ENCODE data around the gene VAT1. TPM values are rescaled to one million over a fixed set of nuclear protein-coding genes. Genes with fewer than 3 reads are reported as not detected.

VAT1 gene
- total and polyA plus RNA-seq, 8 donors: 116 to 257 (median 133) TPM

DNA sequence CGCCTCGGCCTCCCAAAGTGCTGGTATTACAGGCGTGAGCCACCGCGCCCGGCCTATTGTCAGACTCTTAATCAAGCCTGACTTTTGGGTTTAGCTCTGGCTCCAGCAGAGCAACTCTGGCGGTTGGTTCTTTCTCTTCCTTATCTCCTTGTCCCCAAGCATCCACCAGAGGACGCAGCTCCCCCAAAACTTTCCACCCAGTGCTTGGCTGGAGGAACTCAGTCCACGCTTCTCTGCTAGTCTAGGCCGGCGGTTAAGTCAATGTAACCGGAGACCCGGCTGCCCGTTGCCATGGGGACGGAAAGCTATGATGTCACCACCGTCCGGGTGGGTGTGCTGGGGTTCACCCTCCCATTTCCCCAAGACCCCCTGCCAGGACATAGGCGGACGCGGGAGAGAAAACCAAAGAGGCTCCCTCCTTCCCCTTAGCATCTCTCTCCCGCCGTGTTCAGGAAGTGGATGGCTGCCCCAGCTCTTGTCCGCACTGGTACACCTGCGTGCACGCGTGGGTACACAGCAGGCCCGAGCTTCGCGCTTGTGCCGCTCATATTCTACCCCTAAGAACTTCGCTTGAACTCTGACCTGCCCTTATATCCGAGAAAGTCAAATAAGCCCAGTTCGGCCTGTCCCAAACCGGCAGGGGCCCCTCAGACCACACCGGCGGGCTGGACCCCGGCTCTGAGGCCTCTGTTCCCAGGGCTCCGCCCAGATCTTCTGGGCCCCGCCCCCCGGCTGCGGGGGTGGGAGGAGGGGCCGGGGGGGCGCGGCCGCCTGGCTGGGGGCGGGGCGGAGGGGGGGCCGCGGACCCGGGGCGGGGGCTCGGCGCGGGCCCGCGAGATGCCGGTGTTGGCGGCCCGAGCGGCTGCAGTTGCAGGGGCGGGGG is 2.5 kb upstream of the VAT1 start, which contains the start of gene RND2:
Gene RND2, plus strand, starts transcription at position 825 of the 883 bp plus-strand sequence. CDS start 117 bp downstream, outside the sequence.
- ATAC-seq: peak; percentile 77
- intact Hi-C loops (cut with DNase I): loop anchor here in 1 of 2 donors (10.0 kb wide), 1 partner anchor 290 kb away; no protein-coding TSS in a partner anchor
- peaks cover 8 to 46% of the 10 kb centered on the region in 2 donors for H3K4me1 ChIP-seq
- no peaks in the 10 kb centered on the region for H3K36me3 ChIP-seq
- DNase-seq: peak; percentile 81 to 95 (median 88)
- no peaks in the 10 kb centered on the region for H3K9me3 ChIP-seq
- H3K4me3 ChIP-seq: peak within 1 kb of the TSS; percentile 43 to 56
- TF ChIP-seq, protein P1, sequence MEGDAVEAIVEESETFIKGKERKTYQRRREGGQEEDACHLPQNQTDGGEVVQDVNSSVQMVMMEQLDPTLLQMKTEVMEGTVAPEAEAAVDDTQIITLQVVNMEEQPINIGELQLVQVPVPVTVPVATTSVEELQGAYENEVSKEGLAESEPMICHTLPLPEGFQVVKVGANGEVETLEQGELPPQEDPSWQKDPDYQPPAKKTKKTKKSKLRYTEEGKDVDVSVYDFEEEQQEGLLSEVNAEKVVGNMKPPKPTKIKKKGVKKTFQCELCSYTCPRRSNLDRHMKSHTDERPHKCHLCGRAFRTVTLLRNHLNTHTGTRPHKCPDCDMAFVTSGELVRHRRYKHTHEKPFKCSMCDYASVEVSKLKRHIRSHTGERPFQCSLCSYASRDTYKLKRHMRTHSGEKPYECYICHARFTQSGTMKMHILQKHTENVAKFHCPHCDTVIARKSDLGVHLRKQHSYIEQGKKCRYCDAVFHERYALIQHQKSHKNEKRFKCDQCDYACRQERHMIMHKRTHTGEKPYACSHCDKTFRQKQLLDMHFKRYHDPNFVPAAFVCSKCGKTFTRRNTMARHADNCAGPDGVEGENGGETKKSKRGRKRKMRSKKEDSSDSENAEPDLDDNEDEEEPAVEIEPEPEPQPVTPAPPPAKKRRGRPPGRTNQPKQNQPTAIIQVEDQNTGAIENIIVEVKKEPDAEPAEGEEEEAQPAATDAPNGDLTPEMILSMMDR (IDR thresholded peaks at IDR 0.05): peak; percentile 57 to 61
- no peaks in the 10 kb centered on the region for H3K27me3 ChIP-seq
- peak within 1 kb of the TSS in 1 of 2 donors; percentile 61 for H3K27ac ChIP-seq

DNA sequence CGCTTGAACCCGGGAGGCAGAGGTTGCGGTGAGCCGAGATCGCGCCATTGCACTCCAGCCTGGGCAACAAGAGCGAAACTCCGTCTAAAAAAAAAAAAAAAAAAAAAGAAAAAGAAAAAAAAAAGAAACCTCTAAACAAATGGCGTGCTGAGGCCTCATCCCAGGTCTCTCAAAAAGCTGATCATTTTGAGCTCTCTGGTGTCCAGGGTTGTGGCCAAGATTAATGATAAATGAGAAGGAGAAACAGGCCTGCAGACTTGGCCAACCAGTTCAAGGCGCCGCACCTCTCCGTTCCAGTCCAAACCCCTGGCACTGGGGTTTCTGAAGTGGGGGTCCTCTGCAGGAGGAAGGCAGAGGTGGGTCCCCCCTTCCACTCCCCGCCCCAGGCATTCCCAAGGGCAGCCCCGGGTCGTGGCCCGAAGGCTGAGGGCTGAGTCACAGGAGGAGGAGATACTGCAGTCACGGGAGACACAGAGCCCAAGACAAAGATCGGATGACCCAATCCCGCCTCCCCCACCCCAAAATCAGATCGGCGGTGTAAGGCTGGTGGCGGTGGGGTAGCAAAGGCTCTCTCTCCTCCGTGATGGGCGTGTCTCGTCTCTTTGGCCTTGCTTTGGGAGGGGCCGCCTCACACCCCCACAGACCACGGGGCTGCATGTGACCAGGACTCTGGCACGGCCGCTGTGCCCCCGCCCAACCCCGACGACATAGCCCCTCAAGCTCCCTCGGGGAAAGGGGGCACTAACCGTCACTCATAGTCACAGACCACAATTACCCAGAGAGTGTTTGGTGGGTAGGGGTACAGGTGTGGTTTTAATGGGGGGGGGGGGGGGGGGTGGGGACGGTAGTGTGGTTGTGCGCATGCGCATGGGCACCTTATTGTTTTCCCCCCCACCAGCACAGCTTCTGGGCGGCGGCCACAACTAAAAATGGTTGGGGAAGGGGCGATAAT is 1.1 kb downstream of the VAT1 start:
- Histone ChIP-seq H3K9me3 (no peaks in the 10 kb centered on the region), H3K27me3 (no peaks in the 10 kb centered on the region), H3K27ac (peak overlapping the region; percentile 88 to 90), H3K36me3 (peaks cover 0 to 24% of the 10 kb centered on the region in 2 donors), H3K4me3 (peak overlapping the region; percentile 100), H3K4me1 (peaks cover 14 to 73% of the 10 kb centered on the region in 2 donors)
- ATAC-seq (peak; percentile 37), DNase-seq (peak in 3 of 4 donors; percentile 55 to 86 (median 85))
- TF ChIP-seq, protein P1 (IDR thresholded peaks at IDR 0.05): no peak
- intact Hi-C loops (cut with DNase I): loop anchor here in 1 of 2 donors (10.0 kb wide), 1 partner anchor 294 kb away; no protein-coding TSS in a partner anchor

DNA sequence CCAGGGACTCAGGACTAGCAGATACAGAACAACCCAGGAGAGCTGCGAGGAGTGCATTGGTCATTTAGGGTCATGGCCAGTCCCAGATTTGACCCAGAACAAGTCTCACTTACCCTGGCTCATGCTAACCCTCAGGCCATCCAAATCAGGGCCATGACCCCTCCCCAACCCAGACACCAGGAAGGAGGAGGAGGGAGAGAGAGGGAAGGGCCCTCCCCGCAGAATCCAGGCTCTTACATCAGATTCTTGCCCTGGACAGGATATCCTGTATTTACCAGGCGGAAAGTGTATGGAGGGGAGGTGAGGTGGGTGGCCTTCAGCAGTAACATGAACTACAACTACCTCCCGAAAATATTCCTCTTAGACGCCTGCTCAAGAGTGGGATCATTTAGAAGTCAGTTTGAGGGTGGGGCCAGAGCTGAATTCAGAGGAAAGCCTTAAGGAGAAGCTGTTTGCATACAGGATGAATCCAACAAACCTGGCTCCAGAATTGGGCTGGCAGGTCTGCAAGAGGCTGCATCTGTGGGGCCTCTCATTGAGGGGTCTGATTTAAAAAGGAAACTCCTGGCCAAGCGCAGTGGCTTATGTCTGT is 2.1 kb downstream of the VAT1 start:
- intact Hi-C loops (cut with DNase I): loop anchor here in 1 of 2 donors (10.0 kb wide), 1 partner anchor 295 kb away; no protein-coding TSS in a partner anchor
- peaks cover 14 to 82% of the 10 kb centered on the region in 2 donors for H3K4me1 ChIP-seq
- TF ChIP-seq, protein P1 (IDR thresholded peaks at IDR 0.05): no peak

DNA sequence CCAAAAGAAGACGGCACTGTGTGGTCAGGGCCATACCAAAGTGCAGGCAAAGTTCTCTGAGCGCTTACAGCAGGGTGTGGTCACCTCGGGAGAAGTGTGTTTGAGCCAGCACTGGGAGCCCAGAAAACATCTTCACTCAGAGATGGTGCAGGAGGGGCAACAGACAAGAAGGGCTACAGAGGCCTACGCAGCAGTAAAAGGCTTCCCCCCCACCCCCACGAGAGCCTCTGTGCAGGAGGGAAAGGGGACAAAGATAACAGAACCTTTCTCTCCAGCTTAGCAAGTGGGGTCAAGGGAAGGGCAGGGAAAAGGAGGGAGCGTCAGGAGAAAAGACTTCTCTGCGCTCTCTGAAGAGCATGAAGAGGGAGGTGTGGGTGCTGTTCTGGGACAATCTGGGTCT is 2.8 kb downstream of the VAT1 start:
- TF ChIP-seq, protein P1 (IDR thresholded peaks at IDR 0.05): no peak
- peaks cover 14 to 84% of the 10 kb centered on the region in 2 donors for H3K4me1 ChIP-seq
- peak overlapping the region in 1 of 2 donors; percentile 100 for H3K4me3 ChIP-seq
- H3K27ac ChIP-seq: peak overlapping the region; percentile 15 to 88
- no peaks in the 10 kb centered on the region for H3K27me3 ChIP-seq
- H3K9me3 ChIP-seq: no peaks in the 10 kb centered on the region
- DNase-seq: no peak
- intact Hi-C loops (cut with DNase I): no loop called here
- H3K36me3 ChIP-seq: peaks cover 0 to 41% of the 10 kb centered on the region in 2 donors
- no peak for ATAC-seq

More for the DNA sequence above, 2.1 kb downstream of the VAT1 start:
- Histone ChIP-seq H3K9me3 (no peaks in the 10 kb centered on the region), H3K36me3 (peaks cover 0 to 34% of the 10 kb centered on the region in 2 donors), H3K27ac (peak overlapping the region; percentile 88 to 90), H3K27me3 (no peaks in the 10 kb centered on the region), H3K4me3 (peak overlapping the region in 1 of 2 donors; percentile 100)
- ATAC-seq: no peak
- no peak for DNase-seq

Measured in left lung (tissue), 10 donors.